Stomach (tissue), 9 donors: ENCODE results near the gene NCAPD2. TPM values are rescaled to one million over a fixed set of nuclear protein-coding genes. Genes with fewer than 3 reads are reported as not detected.
"Not testable (repeated sequence)": the region's sequence is repeated elsewhere in the genome, so short reads cannot be mapped to it uniquely, and the experiment has no call there.

Experiments used
- DNase-seq, 2 donors: peaks; one replicate each; pipeline versions ENCODE4 v3.0.0 to v3.0.0-alpha.2; 2013 to 2019
- H3K27ac ChIP-seq, 5 donors: fragments of 200-600 bp in 4 of 5; sonication (generic) in 4 of 5; one replicate each; pipeline ENCODE4 v1.5.1; 2013 to 2019; ENCODE audit warnings: mild to moderate bottlenecking in 1 of 5, moderate library complexity in 1 of 5
- H3K27me3 ChIP-seq, 3 donors: fragments of 200-600 bp; sonication (generic); one replicate each; pipeline ENCODE4 v1.5.1; 2017 to 2019; ENCODE audit warnings: mixed run types in 1 of 3
- H3K36me3 ChIP-seq, 4 donors: fragments of 200-600 bp; sonication (generic); 1 replicate in 3 of 4; 2 replicates in 1 of 4; pipeline ENCODE4 v1.5.1; 2016 to 2019
- H3K4me1 ChIP-seq, 4 donors: fragments of 200-600 bp; sonication (generic); one replicate each; pipeline ENCODE4 v1.5.1; 2016 to 2019
- H3K4me3 ChIP-seq, 4 donors: fragments of 200-600 bp; sonication (generic) in 3 of 4; one replicate each; pipeline ENCODE4 v1.5.1; 2016 to 2019; ENCODE audit warnings: mild to moderate bottlenecking in 1 of 4
- H3K9me3 ChIP-seq, 4 donors: fragments of 200-600 bp; sonication (generic); one replicate each; pipeline ENCODE4 v1.5.1; 2016 to 2019
- CTCF ChIP-seq, 7 experiments: fragments of 450-650 bp in 4 of 7; fragments of 200-600 bp in 3 of 7; sonication (generic) in 3 of 7; IDR thresholded peaks; one replicate each; pipeline ENCODE4 v1.5.1; 2016 to 2019; ENCODE audit warnings: antibody characterized with exemption in 7 of 7, control low read depth in 2 of 7, mild to moderate bottlenecking in 1 of 7
- EP300 ChIP-seq: sonication (generic); formaldehyde crosslinking; IDR thresholded peaks from one replicate; pipeline ENCODE4 v1.6.1; 2017; ENCODE audit warnings: antibody characterized with exemption
- POLR2A ChIP-seq, 4 donors: fragments of 450-650 bp; IDR thresholded peaks; one replicate each; pipeline ENCODE4 v1.6.1; 2016; ENCODE audit warnings: antibody characterized with exemption in 4 of 4, control low read depth in 2 of 4, mild to moderate bottlenecking in 1 of 4, moderate library complexity in 1 of 4
- POLR2AphosphoS5 ChIP-seq, 3 donors: sonication (generic); formaldehyde crosslinking; IDR thresholded peaks; one replicate each; pipeline ENCODE4 v1.6.1; 2016; ENCODE audit warnings: antibody characterized with exemption in 3 of 3
- WGBS, 5 donors: extraction: QIAGEN DNeasy Blood & Tissue Kit in 3 of 5; methylation state at CpG; one replicate each; pipeline versions ENCODE4 v1.1.5 to v1.1.7; 2013 to 2018; 5-methylcytosine and 5-hydroxymethylcytosine counted together
- intact Hi-C: fragments of 100-400 bp; cut with DNase I; formaldehyde crosslinking; loops from one replicate; pipeline ENCODE4 v1.15.1; 2023; ENCODE audit warnings: low total_unique reads
- polyA plus RNA-seq, 3 donors: library from polyadenylated mRNA; stranded (reverse); fragments of 200-250 nt; gene quantifications; one replicate each; pipeline ENCODE4 v1.2.3, GENCODE V29; 2013
- total RNA-seq, 5 donors: library from RNA; depleted of rRNA; stranded (reverse); fragments of >200 nt; gene quantifications; one replicate each; pipeline versions ENCODE4 v1.1.0 to v1.2.3, GENCODE V29; 2014 to 2016
- donor health status: healthy with polysubstance abuse.
- donor health status: Bipolar disorder and iron deficiency.
- donor health status: healthy.

The NCAPD2 gene
- total and polyA plus RNA-seq, 8 donors, result 8.3 to 105 (median 17.6) TPM

- intact Hi-C loops, result no loop called here
- H3K9me3 ChIP-seq, result no peaks in the 10 kb centered on the region
- no peaks in the 10 kb centered on the region for H3K27me3 ChIP-seq
- DNase-seq, result peak; percentile 79 to 89
- H3K27ac ChIP-seq, result peak overlapping the region in 4 of 5 donors; percentile 71 to 86 (median 82)
- peaks cover 31 to 73% (median 49%) of the 10 kb centered on the region in 4 donors for H3K4me1 ChIP-seq
- 23 to 39% (median 32%) methylated on average over 18 to 22 of the region's 22 CpGs for WGBS, 5 donors
- TF ChIP-seq EP300 (no peak), POLR2AphosphoS5 (IDR thresholded peaks at IDR 0.05) (peak in 1 of 3 donors; percentile 31), POLR2A (IDR thresholded peaks at IDR 0.05) (no peak), CTCF (IDR thresholded peaks at IDR 0.05) (peak in 5 of 7 experiments; percentile 42 to 70 (median 55))
- H3K4me3 ChIP-seq, result peak overlapping the region; percentile 68 to 87 (median 72)
- peaks cover 13 to 34% (median 30%) of the 10 kb centered on the region in 4 donors for H3K36me3 ChIP-seq
Measured at GRCh38 chr12:6554168-6555017, 60.5 kb downstream of the NCAPD2 start.

GRCh38 chr12:6555018-6555691, 61.3 kb downstream of the NCAPD2 start:
- H3K36me3 ChIP-seq, result peaks cover 20 to 34% (median 32%) of the 10 kb centered on the region in 4 donors
- peak in 1 of 2 donors; percentile 27 for DNase-seq
- intact Hi-C loops, result no loop called here
- H3K27ac ChIP-seq, result peak overlapping the region in 4 of 5 donors; percentile 71 to 86 (median 82)
- H3K4me3 ChIP-seq, result peak overlapping the region; percentile 68 to 87 (median 72)
- 31 to 71% (median 55%) methylated on average over 34 to 61 of the region's 61 CpGs for whole genome bisulfite sequencing, 5 donors
- no peaks in the 10 kb centered on the region for H3K9me3 ChIP-seq
- H3K27me3 ChIP-seq, result no peaks in the 10 kb centered on the region
- peaks cover 31 to 66% (median 45%) of the 10 kb centered on the region in 4 donors for H3K4me1 ChIP-seq
- TF ChIP-seq POLR2AphosphoS5 (IDR thresholded peaks at IDR 0.05), result no peak

- Histone ChIP-seq H3K4me3 (peak overlapping the region; percentile 68 to 87 (median 72)), H3K27ac (peak overlapping the region in 4 of 5 donors; percentile 56 to 86 (median 82)), H3K36me3 (peaks cover 33 to 45% (median 43%) of the 10 kb centered on the region in 4 donors), H3K4me1 (peaks cover 25 to 53% (median 37%) of the 10 kb centered on the region in 4 donors)
- H3K9me3 ChIP-seq, H3K27me3 ChIP-seq, intact Hi-C loops, DNase-seq: not testable (repeated sequence)
- WGBS, 5 donors, result 81 to 89% (median 85%) methylated on average over 7 of the region's 7 CpGs
Measured at GRCh38 chr12:6556496-6556817, 62.6 kb downstream of the NCAPD2 start.

GRCh38 chr12:6556857-6557256, 63.0 kb downstream of the NCAPD2 start:
- H3K4me3 ChIP-seq, result no peak overlapping the region
- no peaks in the 10 kb centered on the region for H3K9me3 ChIP-seq
- TF ChIP-seq POLR2AphosphoS5 (IDR thresholded peaks at IDR 0.05), result no peak
- no peak for TF ChIP-seq CTCF (IDR thresholded peaks at IDR 0.05)
- no peak for TF ChIP-seq POLR2A (IDR thresholded peaks at IDR 0.05)
- TF ChIP-seq EP300, result no peak
- intact Hi-C loops, result no loop called here
- no peak for DNase-seq
- H3K4me1 ChIP-seq, result peaks cover 21 to 49% (median 35%) of the 10 kb centered on the region in 4 donors
- H3K36me3 ChIP-seq, result peaks cover 37 to 49% (median 47%) of the 10 kb centered on the region in 4 donors
- WGBS, 5 donors, result 82 to 94% (median 85%) methylated on average over 4 of the region's 4 CpGs
- peak overlapping the region in 2 of 5 donors; percentile 56 to 81 for H3K27ac ChIP-seq
- H3K27me3 ChIP-seq, result no peaks in the 10 kb centered on the region

- intact Hi-C loops, result not testable (repeated sequence)
Measured at GRCh38 chr12:6558014-6558760, 64.3 kb downstream of the NCAPD2 start.

More at GRCh38 chr12:6558014-6558760, 64.3 kb downstream of the NCAPD2 start:
- peak in 3 of 7 experiments; percentile 23 to 36 (median 28) for TF ChIP-seq CTCF (IDR thresholded peaks at IDR 0.05)
- TF ChIP-seq POLR2AphosphoS5 (IDR thresholded peaks at IDR 0.05), result peak in 1 of 3 donors; percentile 33
- Histone ChIP-seq H3K27ac (peak overlapping the region in 1 of 5 donors; percentile 12), H3K36me3 (peaks cover 49 to 62% (median 60%) of the 10 kb centered on the region in 4 donors), H3K4me1 (peaks cover 7 to 35% (median 23%) of the 10 kb centered on the region in 4 donors)
- not testable (repeated sequence) for H3K9me3 ChIP-seq, H3K4me3 ChIP-seq, H3K27me3 ChIP-seq
- WGBS, 5 donors, result 72 to 76% (median 74%) methylated on average over 14 of the region's 14 CpGs
- peak in 1 of 2 donors; percentile 75 for DNase-seq
